ENCODE data around the gene EHMT1. TPM values are rescaled to one million over a fixed set of nuclear protein-coding genes. Genes with fewer than 3 reads are reported as not detected.

The EHMT1 gene
- total and polyA plus RNA-seq, 2 donors (not counting 1 experiment from before 2014, with no cell fraction given) = 101 to 394 TPM

DNA sequence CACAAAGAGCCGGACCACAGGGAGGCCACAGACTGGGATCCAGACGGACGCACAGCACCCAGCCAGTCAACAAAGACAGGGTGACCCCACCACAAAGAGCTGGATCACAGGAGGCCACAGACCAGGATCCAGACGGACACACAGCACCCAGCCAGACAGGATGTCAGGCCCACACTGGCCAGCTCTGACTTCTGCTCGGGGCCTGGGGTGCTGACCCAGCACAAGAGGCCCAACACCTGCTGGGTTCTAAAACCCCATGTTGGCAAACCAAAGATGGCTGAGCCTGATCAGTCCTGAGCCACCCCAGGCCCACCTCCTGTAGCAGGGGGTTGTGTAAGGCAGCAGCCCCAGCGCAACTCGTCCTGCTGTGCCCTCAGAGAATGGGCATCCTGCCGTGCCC, 34.8 kb upstream of the EHMT1 start:
- H3K9me3 ChIP-seq (ENCODE audit: control extremely low read depth in 1 of 3, control insufficient read depth in 2 of 3, insufficient read depth in 1 of 3, low read length in 2 of 3) = no peaks in the 10 kb centered on the region
- no peaks in the 10 kb centered on the region for H3K27me3 Mint-ChIP-seq
- peaks cover 0 to 44% of the 10 kb centered on the region in 2 experiments for H3K36me3 ChIP-seq (replicated peaks in 1 of 2; ENCODE audit: control extremely low read depth in 1 of 2, control insufficient read depth in 1 of 2, extremely low read depth in 1 of 2, insufficient read depth in 2 of 2, low read length in 1 of 2)
- peaks cover 3% of the 10 kb centered on the region for H4K20me1 ChIP-seq (ENCODE audit: control insufficient read depth, insufficient read depth, low read length, poor library complexity, severe bottlenecking)
- 96% methylated on average over 7 of the region's 8 CpGs for WGBS (ENCODE audit: insufficient coverage)
- no peak overlapping the region for H3K4me2 ChIP-seq (replicated peaks; ENCODE audit: low read depth, low read length, poor library complexity, severe bottlenecking)
- DNase-seq (no peak), ATAC-seq (ENCODE audit: low read depth) (no peak)
- H3K9me3 Mint-ChIP-seq (ENCODE audit: insufficient read depth) = no peaks in the 10 kb centered on the region
- no peaks in the 10 kb centered on the region for H3K27me3 ChIP-seq (replicated peaks in 1 of 4; ENCODE audit: control extremely low read depth in 1 of 4, control insufficient read depth in 3 of 4, insufficient read depth in 4 of 4, low read length in 3 of 4)
- peaks cover 5% of the 10 kb centered on the region for H3K4me1 Mint-ChIP-seq
- no peak overlapping the region for H3K9ac ChIP-seq (ENCODE audit: low read length)
- H3K79me2 ChIP-seq (ENCODE audit: control insufficient read depth, insufficient read depth, low read length) = peaks cover 10% of the 10 kb centered on the region
- no peak overlapping the region for H3K4me3 Mint-ChIP-seq
- intact Hi-C loops (cut with micrococcal nuclease) = no loop called here
- H3K27ac Mint-ChIP-seq = no peak overlapping the region
- no peak overlapping the region for H3K4me3 ChIP-seq (ENCODE audit: control extremely low read depth in 1 of 5, extremely low read depth in 1 of 5, insufficient read depth in 1 of 5, low read depth in 2 of 5, low read length in 4 of 5)
- peaks cover 4 to 5% of the 10 kb centered on the region in 2 donors for H3K4me1 ChIP-seq (ENCODE audit: control insufficient read depth in 2 of 2, insufficient read depth in 2 of 2, low read length in 2 of 2)
- H2AFZ ChIP-seq (ENCODE audit: insufficient read depth, low read depth, low read length, poor library complexity, severe bottlenecking) = no peak overlapping the region
- POLR2A ChIA-PET = no interaction called here
- TF ChIP-seq, protein P1, sequence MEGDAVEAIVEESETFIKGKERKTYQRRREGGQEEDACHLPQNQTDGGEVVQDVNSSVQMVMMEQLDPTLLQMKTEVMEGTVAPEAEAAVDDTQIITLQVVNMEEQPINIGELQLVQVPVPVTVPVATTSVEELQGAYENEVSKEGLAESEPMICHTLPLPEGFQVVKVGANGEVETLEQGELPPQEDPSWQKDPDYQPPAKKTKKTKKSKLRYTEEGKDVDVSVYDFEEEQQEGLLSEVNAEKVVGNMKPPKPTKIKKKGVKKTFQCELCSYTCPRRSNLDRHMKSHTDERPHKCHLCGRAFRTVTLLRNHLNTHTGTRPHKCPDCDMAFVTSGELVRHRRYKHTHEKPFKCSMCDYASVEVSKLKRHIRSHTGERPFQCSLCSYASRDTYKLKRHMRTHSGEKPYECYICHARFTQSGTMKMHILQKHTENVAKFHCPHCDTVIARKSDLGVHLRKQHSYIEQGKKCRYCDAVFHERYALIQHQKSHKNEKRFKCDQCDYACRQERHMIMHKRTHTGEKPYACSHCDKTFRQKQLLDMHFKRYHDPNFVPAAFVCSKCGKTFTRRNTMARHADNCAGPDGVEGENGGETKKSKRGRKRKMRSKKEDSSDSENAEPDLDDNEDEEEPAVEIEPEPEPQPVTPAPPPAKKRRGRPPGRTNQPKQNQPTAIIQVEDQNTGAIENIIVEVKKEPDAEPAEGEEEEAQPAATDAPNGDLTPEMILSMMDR (IDR thresholded peaks at IDR 0.05) = no peak
- CTCF ChIA-PET = no interaction called here
- no peak overlapping the region for H3K27ac ChIP-seq (ENCODE audit: low read length in 2 of 2)

DNA sequence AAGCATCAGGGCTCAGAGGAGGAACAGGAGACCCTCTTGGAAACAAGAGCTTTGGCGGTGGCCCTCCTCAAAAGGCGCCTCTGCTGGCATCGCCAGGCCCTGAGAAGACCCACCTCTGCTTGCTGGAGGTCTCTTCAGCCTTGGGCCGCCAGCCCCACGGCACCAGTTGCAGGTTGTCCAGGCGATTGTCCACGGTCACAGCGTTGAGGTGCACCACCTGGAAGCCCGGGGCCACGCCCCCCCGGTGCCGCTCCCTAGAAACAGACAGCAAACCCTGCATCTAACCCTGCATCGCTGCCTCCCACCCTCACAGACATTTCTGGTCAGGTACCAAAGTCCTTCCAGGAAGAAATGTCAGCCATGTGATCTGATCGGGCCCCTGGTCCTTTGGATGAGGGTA, 32.0 kb upstream of the EHMT1 start:
- Histone ChIP-seq H3K4me1 (ENCODE audit: control insufficient read depth in 2 of 2, insufficient read depth in 2 of 2, low read length in 2 of 2) (peaks cover 9 to 15% of the 10 kb centered on the region in 2 donors), H3K27ac (ENCODE audit: low read length in 2 of 2) (no peak overlapping the region), H3K4me2 (replicated peaks; ENCODE audit: low read depth, low read length, poor library complexity, severe bottlenecking) (no peak overlapping the region), H3K9ac (ENCODE audit: low read length) (no peak overlapping the region), H3K9me3 (ENCODE audit: control extremely low read depth in 1 of 3, control insufficient read depth in 2 of 3, insufficient read depth in 1 of 3, low read length in 2 of 3) (no peaks in the 10 kb centered on the region), H3K79me2 (ENCODE audit: control insufficient read depth, insufficient read depth, low read length) (peaks cover 13% of the 10 kb centered on the region), H3K36me3 (replicated peaks in 1 of 2; ENCODE audit: control extremely low read depth in 1 of 2, control insufficient read depth in 1 of 2, extremely low read depth in 1 of 2, insufficient read depth in 2 of 2, low read length in 1 of 2) (peaks cover 0 to 41% of the 10 kb centered on the region in 2 experiments), H4K20me1 (ENCODE audit: control insufficient read depth, insufficient read depth, low read length, poor library complexity, severe bottlenecking) (peaks cover 5% of the 10 kb centered on the region), H2AFZ (ENCODE audit: insufficient read depth, low read depth, low read length, poor library complexity, severe bottlenecking) (no peak overlapping the region), H3K27me3 (replicated peaks in 1 of 4; ENCODE audit: control extremely low read depth in 1 of 4, control insufficient read depth in 3 of 4, insufficient read depth in 4 of 4, low read length in 3 of 4) (no peaks in the 10 kb centered on the region), H3K4me3 (ENCODE audit: control extremely low read depth in 1 of 5, extremely low read depth in 1 of 5, insufficient read depth in 1 of 5, low read depth in 2 of 5, low read length in 4 of 5) (no peak overlapping the region)
- DNase-seq (no peak), ATAC-seq (ENCODE audit: low read depth) (no peak)
- intact Hi-C loops (cut with micrococcal nuclease) = no loop called here
- Mint-ChIP-seq H3K4me3 (no peak overlapping the region), H3K4me1 (peaks cover 12% of the 10 kb centered on the region), H3K9me3 (ENCODE audit: insufficient read depth) (no peaks in the 10 kb centered on the region), H3K27ac (no peak overlapping the region), H3K27me3 (no peaks in the 10 kb centered on the region)
- ChIA-PET POLR2A (no interaction called here), CTCF (no interaction called here)
- TF ChIP-seq, protein P1 (IDR thresholded peaks at IDR 0.05) = no peak
- no peak for TF ChIP-seq EZH2 (IDR thresholded peaks at IDR 0.05; ENCODE audit: borderline replicate concordance, insufficient read depth, low read depth, low read length, poor library complexity, severe bottlenecking)
- WGBS (ENCODE audit: insufficient coverage) = 98% methylated on average over 14 of the region's 14 CpGs
